HG02938 (cell line): Measurements from ENCODE around the gene COL9A3.

Experiments
- ATAC-seq: cut with Tn5 transposase; IDR thresholded peaks from one replicate; pipeline ENCODE4 v1.9.1; 2021; ENCODE audit warnings: mild to moderate bottlenecking, moderate library complexity; ENCODE audit not compliant: unreplicated experiment

The COL9A3 gene

GRCh38 chr20:62876902-62877816, 60.3 kb downstream of the COL9A3 start:
- ATAC-seq, result no peak

- ATAC-seq, result no peak
These were observed 61.6 kb downstream of the COL9A3 start for GRCh38 chr20:62878244-62879038.

GRCh38 chr20:62879275-62880146, 62.7 kb downstream of the COL9A3 start:
- ATAC-seq, result no peak

- no peak for ATAC-seq
These were observed 63.5 kb downstream of the COL9A3 start for GRCh38 chr20:62880147-62880934.

- ATAC-seq, result no peak
These were observed 64.2 kb downstream of the COL9A3 start for GRCh38 chr20:62880935-62881661.

GRCh38 chr20:62881662-62882395, 65.0 kb downstream of the COL9A3 start:
- ATAC-seq, result no peak

- no peak for ATAC-seq
These were observed 65.6 kb downstream of the COL9A3 start for GRCh38 chr20:62882426-62882825.

- ATAC-seq, result no peak
These were observed 67.7 kb downstream of the COL9A3 start for GRCh38 chr20:62884556-62884955.

GRCh38 chr20:62885046-62885895, 68.4 kb downstream of the COL9A3 start:
- no peak for ATAC-seq

- no peak for ATAC-seq
These were observed 69.3 kb downstream of the COL9A3 start for GRCh38 chr20:62885896-62886708.

GRCh38 chr20:62886709-62887058, 69.8 kb downstream of the COL9A3 start:
- no peak for ATAC-seq

GRCh38 chr20:62887152-62887859, 70.5 kb downstream of the COL9A3 start:
- no peak for ATAC-seq

GRCh38 chr20:62887860-62888239, 71.0 kb downstream of the COL9A3 start:
- ATAC-seq, result no peak

- no peak for ATAC-seq
These were observed 71.6 kb downstream of the COL9A3 start for GRCh38 chr20:62888406-62888805.

- ATAC-seq, result no peak
These were observed 72.1 kb downstream of the COL9A3 start for GRCh38 chr20:62888910-62889309.

- no peak for ATAC-seq
These were observed 72.6 kb downstream of the COL9A3 start for GRCh38 chr20:62889411-62889810.

GRCh38 chr20:62889871-62890270, 73.0 kb downstream of the COL9A3 start:
- ATAC-seq, result no peak
